Adipocyte (in vitro differentiated cells): ENCODE data around the gene CTSW.
A peak's percentile ranks its signal among the peaks of the same experiment; 100 is the strongest.

Source experiments
- DNase-seq: peaks from one replicate; pipeline ENCODE4 v3.0.0-alpha.2; 2015; ENCODE audit warnings: low read depth
- H3K27me3 ChIP-seq: replicated peaks from 2 replicates; pipeline ENCODE4 v1.7.0; 2013; ENCODE audit warnings: mild to moderate bottlenecking, low read length, moderate library complexity; ENCODE audit not compliant: control insufficient read depth, insufficient read depth
- H3K36me3 ChIP-seq: 2 replicates; pipeline ENCODE4 v1.7.0; 2013; ENCODE audit warnings: low read length, mild to moderate bottlenecking, moderate library complexity; ENCODE audit not compliant: control insufficient read depth, insufficient read depth, severe bottlenecking
- H3K4me1 ChIP-seq: 2 replicates; pipeline ENCODE4 v1.7.0; 2013; ENCODE audit warnings: mild to moderate bottlenecking, low read length, moderate library complexity; ENCODE audit not compliant: control insufficient read depth, insufficient read depth
- H3K4me3 ChIP-seq: 2 replicates; pipeline ENCODE4 v1.7.0; 2013; ENCODE audit warnings: mild to moderate bottlenecking, low read length, moderate library complexity
- H3K9ac ChIP-seq: 2 replicates; pipeline ENCODE4 v1.7.0; 2013; ENCODE audit warnings: mild to moderate bottlenecking, low read length, moderate library complexity
- H3K9me3 ChIP-seq: 2 replicates; pipeline ENCODE4 v1.7.0; 2013; ENCODE audit warnings: mild to moderate bottlenecking, low read length, moderate library complexity; ENCODE audit not compliant: control insufficient read depth

CTSW gene

DNA sequence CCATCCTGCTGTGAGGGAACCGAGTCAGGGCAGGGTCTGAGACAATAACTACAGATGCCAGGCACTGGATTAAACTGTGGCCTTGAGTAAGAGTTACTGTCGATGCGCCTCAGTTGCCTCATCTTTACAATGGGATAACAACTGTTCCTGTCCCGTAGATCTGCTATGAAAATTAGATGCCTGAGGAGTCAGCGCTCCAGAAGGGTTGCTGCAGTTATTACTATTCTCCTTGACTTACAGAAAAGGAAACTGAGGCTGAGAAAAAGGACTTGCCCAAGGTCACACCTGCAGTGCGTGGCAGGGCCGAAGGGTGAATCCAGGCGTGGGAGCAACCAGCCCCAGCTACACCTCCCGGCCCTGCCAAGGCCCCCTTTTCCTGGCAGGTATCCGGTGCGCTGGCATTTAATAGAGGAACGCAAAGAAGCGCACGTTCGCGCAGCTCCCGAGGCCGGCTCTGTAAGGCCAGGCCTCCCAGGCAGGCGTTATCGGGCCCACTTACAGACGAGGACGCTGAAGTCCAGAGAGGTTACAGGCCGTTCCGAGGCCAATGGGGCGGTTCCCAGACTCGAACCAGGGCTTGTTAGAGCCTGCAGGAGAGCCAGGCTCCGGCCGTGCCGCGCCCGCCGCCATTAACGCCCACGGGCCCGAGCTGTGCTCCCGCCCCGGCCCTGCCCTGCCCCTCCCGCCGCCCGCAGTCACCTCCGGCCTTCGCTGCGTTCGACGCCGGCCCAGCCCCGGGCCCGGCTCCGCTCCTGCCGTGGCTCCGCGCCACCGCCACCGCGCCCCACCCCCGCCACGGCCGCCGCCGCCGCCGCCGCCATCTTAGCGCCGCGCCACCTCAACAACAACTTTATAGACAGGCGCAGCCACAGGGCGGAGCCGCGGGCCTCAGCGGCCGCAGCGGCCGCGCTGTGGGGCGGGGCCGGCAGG lies 38.8 kb downstream of the CTSW start, which contains the start of gene C11orf68:
TSS of gene C11orf68 (minus strand) at position 852 of the 930 bp plus-strand sequence. CDS start at position 821, 31 bp downstream.
- Histone ChIP-seq H3K4me3 (peak within 1 kb of the TSS; percentile 96), H3K27me3 (no peaks in the 10 kb centered on the region), H3K4me1 (peaks cover 56% of the 10 kb centered on the region), H3K36me3 (peaks cover 16% of the 10 kb centered on the region), H3K9ac (peak within 1 kb of the TSS; percentile 99), H3K9me3 (no peaks in the 10 kb centered on the region)
- DNase-seq: no peak

DNA sequence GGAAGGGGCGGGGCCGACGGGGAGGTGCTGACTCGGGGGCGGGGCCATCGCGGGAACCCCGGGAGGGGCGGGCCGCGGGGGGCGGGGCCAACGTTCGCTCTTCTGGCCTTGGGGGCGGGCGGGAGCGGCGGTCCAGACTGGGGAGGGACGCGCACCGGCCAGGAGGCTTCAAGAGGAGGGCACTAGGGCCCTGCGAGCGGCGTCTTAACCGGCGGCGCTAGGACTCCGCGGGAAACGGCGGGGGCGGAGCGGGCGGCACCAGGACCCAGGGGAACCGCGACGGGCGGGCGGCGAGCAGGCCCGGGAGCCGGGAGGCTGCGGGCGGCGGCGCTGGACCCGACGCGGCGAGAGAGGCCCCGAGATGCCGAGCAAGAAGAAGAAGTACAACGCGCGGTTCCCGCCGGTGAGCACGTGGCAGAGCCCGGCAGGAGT lies 39.5 kb downstream of the CTSW start, which contains the start of gene DRAP1:
TSS of gene DRAP1 (plus strand) at position 286 of the 432 bp plus-strand sequence. CDS start at position 362, 76 bp downstream.
- H3K27me3 ChIP-seq: no peaks in the 10 kb centered on the region
- H3K9me3 ChIP-seq: no peaks in the 10 kb centered on the region
- H3K36me3 ChIP-seq: peaks cover 19% of the 10 kb centered on the region
- peak within 1 kb of the TSS; percentile 99 for H3K9ac ChIP-seq
- peak; percentile 100 for DNase-seq
- peak within 1 kb of the TSS; percentile 96 for H3K4me3 ChIP-seq
- peaks cover 50% of the 10 kb centered on the region for H3K4me1 ChIP-seq

GRCh38 chr11:65919573-65920371 lies 40.1 kb downstream of the CTSW start:
- H3K27me3 ChIP-seq: no peaks in the 10 kb centered on the region
- peak; percentile 50 for DNase-seq
- peak overlapping the region; percentile 92 for H3K4me3 ChIP-seq
- H3K9me3 ChIP-seq: no peaks in the 10 kb centered on the region
- H3K4me1 ChIP-seq: peaks cover 45% of the 10 kb centered on the region
- peaks cover 21% of the 10 kb centered on the region for H3K36me3 ChIP-seq
- H3K9ac ChIP-seq: peak overlapping the region; percentile 92

GRCh38 chr11:65920372-65920802 lies 40.8 kb downstream of the CTSW start:
- H3K36me3 ChIP-seq: peaks cover 26% of the 10 kb centered on the region
- H3K4me3 ChIP-seq: peak overlapping the region; percentile 92
- H3K27me3 ChIP-seq: no peaks in the 10 kb centered on the region
- H3K9ac ChIP-seq: peak overlapping the region; percentile 92
- no peak for DNase-seq
- peaks cover 39% of the 10 kb centered on the region for H3K4me1 ChIP-seq
- no peaks in the 10 kb centered on the region for H3K9me3 ChIP-seq

- H3K9me3 ChIP-seq: no peaks in the 10 kb centered on the region
- no peak for DNase-seq
- H3K4me3 ChIP-seq: peak overlapping the region; percentile 92
- H3K9ac ChIP-seq: peak overlapping the region; percentile 92
- peaks cover 32% of the 10 kb centered on the region for H3K4me1 ChIP-seq
- peaks cover 26% of the 10 kb centered on the region for H3K36me3 ChIP-seq
- no peaks in the 10 kb centered on the region for H3K27me3 ChIP-seq
These were observed 41.5 kb downstream of the CTSW start for GRCh38 chr11:65921033-65921555.

- no peaks in the 10 kb centered on the region for H3K27me3 ChIP-seq
- peak overlapping the region; percentile 60 for H3K9ac ChIP-seq
- peaks cover 24% of the 10 kb centered on the region for H3K4me1 ChIP-seq
- H3K36me3 ChIP-seq: peaks cover 26% of the 10 kb centered on the region
- no peaks in the 10 kb centered on the region for H3K9me3 ChIP-seq
- no peak for DNase-seq
- H3K4me3 ChIP-seq: no peak overlapping the region
These were observed 42.2 kb downstream of the CTSW start for GRCh38 chr11:65921876-65922275.

DNA sequence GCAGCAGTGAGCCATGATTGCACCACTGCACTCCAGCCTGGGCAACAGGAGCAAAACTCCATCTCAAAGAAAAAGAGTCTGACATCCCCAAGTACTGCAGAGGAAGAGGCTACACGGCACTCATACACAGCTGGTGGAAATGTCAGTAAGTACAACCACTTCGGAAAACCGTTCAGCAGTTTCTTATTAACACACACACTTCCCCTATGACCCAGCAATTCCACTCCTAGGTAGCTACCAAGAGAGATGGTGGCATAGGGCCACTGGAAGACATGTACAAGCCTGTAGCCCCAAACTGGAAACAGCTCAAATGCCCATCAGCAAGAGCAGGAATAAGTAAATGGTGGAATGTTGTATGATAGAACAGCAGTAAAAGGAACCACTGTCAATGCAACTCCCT lies 42.9 kb downstream of the CTSW start:
- H3K36me3 ChIP-seq: peaks cover 26% of the 10 kb centered on the region
- no peaks in the 10 kb centered on the region for H3K27me3 ChIP-seq

GRCh38 chr11:65925397-65925796 lies 45.8 kb downstream of the CTSW start:
- no peak for DNase-seq
- no peak overlapping the region for H3K9ac ChIP-seq
- no peaks in the 10 kb centered on the region for H3K27me3 ChIP-seq
- H3K4me1 ChIP-seq: peaks cover 6% of the 10 kb centered on the region
- peaks cover 26% of the 10 kb centered on the region for H3K36me3 ChIP-seq
- no peaks in the 10 kb centered on the region for H3K9me3 ChIP-seq
- no peak overlapping the region for H3K4me3 ChIP-seq

More for the DNA sequence above, 42.9 kb downstream of the CTSW start:
- Histone ChIP-seq H3K9me3 (no peaks in the 10 kb centered on the region), H3K4me1 (peaks cover 17% of the 10 kb centered on the region), H3K9ac (no peak overlapping the region), H3K4me3 (no peak overlapping the region)
- DNase-seq: no peak

GRCh38 chr11:65927904-65928397 lies 48.3 kb downstream of the CTSW start:
- Histone ChIP-seq H3K4me3 (no peak overlapping the region), H3K9me3 (no peaks in the 10 kb centered on the region), H3K27me3 (no peaks in the 10 kb centered on the region), H3K9ac (no peak overlapping the region), H3K36me3 (peaks cover 15% of the 10 kb centered on the region), H3K4me1 (peaks cover 12% of the 10 kb centered on the region)
- DNase-seq: no peak

DNA sequence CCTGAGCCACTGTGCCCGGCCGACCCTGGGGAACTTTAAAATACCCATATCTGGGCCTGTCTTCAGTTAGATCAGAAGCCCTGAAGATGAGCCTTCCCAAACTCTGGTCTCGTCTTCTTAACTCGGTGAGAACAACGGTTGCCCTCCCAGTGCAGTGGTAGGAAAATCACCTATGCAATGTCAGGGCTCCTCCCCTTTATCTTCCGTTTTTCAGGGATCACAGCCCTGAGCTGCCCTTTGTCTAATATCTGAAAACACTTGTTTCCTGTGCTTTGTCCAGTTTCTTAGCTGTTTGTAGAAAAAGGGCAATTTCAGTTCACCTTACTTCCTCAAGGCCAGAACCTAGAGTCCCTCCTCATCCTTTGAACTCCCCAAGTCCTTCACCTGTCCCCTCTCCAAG lies 49.0 kb downstream of the CTSW start:
- Histone ChIP-seq H3K9ac (no peak overlapping the region), H3K4me3 (no peak overlapping the region), H3K9me3 (no peaks in the 10 kb centered on the region), H3K4me1 (peaks cover 12% of the 10 kb centered on the region), H3K27me3 (no peaks in the 10 kb centered on the region), H3K36me3 (peaks cover 7% of the 10 kb centered on the region)
- no peak for DNase-seq
